ENCODE results near the gene PDE10A.

The PDE10A gene

DNA sequence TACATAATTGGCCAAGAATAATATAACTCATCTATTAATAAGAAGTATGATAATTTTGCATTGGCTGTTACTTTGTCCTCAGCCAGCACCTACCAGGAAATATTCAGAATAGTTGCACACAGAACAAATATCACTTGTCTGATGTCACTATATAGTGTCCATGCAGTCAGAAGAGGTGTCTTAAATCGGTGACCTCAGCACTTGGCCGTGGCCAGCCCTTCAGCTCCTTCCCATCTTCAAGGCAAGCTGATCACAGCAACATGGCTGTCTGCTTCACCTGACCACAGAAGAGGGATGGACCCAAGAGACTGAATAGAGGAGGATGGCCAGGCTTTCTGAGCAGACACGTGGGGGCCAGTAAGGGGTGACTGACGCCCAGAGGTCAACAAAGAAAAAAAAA lies 22.2 kb downstream of the PDE10A start:
- H3K27ac ChIP-seq (replicated peaks) = no peak overlapping the region
- H3K4me3 ChIP-seq (replicated peaks; ENCODE audit: insufficient read depth, low read length) = no peak overlapping the region
- TF ChIP-seq POLR2AphosphoS5 (IDR thresholded peaks at IDR 0.05; ENCODE audit: low read depth) (no peak), SPI1 (IDR thresholded peaks at IDR 0.05; ENCODE audit: borderline replicate concordance, low read depth) (no peak), GABPA (IDR thresholded peaks at IDR 0.05; ENCODE audit: low read depth) (no peak)
- TF ChIP-seq, protein P1, sequence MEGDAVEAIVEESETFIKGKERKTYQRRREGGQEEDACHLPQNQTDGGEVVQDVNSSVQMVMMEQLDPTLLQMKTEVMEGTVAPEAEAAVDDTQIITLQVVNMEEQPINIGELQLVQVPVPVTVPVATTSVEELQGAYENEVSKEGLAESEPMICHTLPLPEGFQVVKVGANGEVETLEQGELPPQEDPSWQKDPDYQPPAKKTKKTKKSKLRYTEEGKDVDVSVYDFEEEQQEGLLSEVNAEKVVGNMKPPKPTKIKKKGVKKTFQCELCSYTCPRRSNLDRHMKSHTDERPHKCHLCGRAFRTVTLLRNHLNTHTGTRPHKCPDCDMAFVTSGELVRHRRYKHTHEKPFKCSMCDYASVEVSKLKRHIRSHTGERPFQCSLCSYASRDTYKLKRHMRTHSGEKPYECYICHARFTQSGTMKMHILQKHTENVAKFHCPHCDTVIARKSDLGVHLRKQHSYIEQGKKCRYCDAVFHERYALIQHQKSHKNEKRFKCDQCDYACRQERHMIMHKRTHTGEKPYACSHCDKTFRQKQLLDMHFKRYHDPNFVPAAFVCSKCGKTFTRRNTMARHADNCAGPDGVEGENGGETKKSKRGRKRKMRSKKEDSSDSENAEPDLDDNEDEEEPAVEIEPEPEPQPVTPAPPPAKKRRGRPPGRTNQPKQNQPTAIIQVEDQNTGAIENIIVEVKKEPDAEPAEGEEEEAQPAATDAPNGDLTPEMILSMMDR (IDR thresholded peaks at IDR 0.05; ENCODE audit: insufficient read depth, low read length) = no peak
- TF ChIP-seq, protein P2, sequence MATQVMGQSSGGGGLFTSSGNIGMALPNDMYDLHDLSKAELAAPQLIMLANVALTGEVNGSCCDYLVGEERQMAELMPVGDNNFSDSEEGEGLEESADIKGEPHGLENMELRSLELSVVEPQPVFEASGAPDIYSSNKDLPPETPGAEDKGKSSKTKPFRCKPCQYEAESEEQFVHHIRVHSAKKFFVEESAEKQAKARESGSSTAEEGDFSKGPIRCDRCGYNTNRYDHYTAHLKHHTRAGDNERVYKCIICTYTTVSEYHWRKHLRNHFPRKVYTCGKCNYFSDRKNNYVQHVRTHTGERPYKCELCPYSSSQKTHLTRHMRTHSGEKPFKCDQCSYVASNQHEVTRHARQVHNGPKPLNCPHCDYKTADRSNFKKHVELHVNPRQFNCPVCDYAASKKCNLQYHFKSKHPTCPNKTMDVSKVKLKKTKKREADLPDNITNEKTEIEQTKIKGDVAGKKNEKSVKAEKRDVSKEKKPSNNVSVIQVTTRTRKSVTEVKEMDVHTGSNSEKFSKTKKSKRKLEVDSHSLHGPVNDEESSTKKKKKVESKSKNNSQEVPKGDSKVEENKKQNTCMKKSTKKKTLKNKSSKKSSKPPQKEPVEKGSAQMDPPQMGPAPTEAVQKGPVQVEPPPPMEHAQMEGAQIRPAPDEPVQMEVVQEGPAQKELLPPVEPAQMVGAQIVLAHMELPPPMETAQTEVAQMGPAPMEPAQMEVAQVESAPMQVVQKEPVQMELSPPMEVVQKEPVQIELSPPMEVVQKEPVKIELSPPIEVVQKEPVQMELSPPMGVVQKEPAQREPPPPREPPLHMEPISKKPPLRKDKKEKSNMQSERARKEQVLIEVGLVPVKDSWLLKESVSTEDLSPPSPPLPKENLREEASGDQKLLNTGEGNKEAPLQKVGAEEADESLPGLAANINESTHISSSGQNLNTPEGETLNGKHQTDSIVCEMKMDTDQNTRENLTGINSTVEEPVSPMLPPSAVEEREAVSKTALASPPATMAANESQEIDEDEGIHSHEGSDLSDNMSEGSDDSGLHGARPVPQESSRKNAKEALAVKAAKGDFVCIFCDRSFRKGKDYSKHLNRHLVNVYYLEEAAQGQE (IDR thresholded peaks at IDR 0.05; ENCODE audit: insufficient replicate concordance, low read depth) = no peak
- DNase-seq (ENCODE audit: low read depth in 1 of 2, low spot score in 1 of 2) = no peak
- H3K27me3 ChIP-seq (ENCODE audit: insufficient read depth, poor library complexity, severe bottlenecking) = no peaks in the 10 kb centered on the region

DNA sequence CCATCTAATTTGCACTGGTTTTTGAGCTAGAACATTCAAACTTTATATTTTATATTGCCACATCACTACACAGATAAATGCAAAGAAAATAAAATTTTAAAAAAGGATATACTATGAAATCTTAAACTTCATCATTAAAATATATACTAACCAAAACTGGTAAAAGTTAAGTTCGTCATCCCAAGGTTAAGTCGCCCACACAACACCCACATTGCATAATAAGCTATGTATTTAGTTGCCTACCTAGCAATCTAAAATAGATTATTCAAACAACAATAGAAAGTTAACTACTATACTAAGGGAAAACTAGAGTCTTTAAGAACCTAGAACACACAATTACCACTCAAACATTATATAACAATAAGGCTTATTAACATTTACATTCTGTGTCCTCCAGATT lies 24.5 kb downstream of the PDE10A start:
- H3K4me3 ChIP-seq (replicated peaks; ENCODE audit: insufficient read depth, low read length) = no peak overlapping the region
- peaks cover 2% of the 10 kb centered on the region for H3K27me3 ChIP-seq (ENCODE audit: insufficient read depth, poor library complexity, severe bottlenecking)
- no peak overlapping the region for H3K27ac ChIP-seq (replicated peaks)
- DNase-seq (ENCODE audit: low read depth in 1 of 2, low spot score in 1 of 2) = no peak
- no peak for TF ChIP-seq POLR2AphosphoS5 (IDR thresholded peaks at IDR 0.05; ENCODE audit: low read depth)
- no peak for TF ChIP-seq SPI1 (IDR thresholded peaks at IDR 0.05; ENCODE audit: borderline replicate concordance, low read depth)
- TF ChIP-seq, protein P1 (IDR thresholded peaks at IDR 0.05; ENCODE audit: insufficient read depth, low read length) = no peak
- TF ChIP-seq, protein P2 (IDR thresholded peaks at IDR 0.05; ENCODE audit: insufficient replicate concordance, low read depth) = no peak
- TF ChIP-seq GABPA (IDR thresholded peaks at IDR 0.05; ENCODE audit: low read depth) = no peak

DNA sequence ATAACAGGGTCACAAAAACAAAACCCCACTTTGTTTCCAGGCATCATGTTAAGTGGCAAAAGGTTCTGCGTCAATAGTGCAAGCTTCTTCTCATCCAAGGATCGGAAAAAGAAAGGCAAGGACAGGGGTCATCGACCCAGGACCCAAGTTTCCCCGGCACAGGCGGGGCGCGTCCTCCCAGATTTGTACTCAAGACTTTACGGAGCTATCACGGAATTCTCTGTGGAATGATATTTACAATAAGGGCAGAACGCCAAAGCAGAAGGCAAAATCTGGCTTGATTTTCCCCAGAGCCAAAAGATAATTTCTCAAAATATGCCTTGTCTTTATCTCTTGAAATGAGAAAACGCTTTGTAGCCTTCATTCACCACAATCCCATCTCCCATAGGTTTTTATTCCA lies 25.5 kb downstream of the PDE10A start:
- no peak overlapping the region for H3K27ac ChIP-seq (replicated peaks)
- no peak overlapping the region for H3K4me3 ChIP-seq (replicated peaks; ENCODE audit: insufficient read depth, low read length)
- H3K27me3 ChIP-seq (ENCODE audit: insufficient read depth, poor library complexity, severe bottlenecking) = peaks cover 2% of the 10 kb centered on the region
- DNase-seq (ENCODE audit: low read depth in 1 of 2, low spot score in 1 of 2) = no peak
- no peak for TF ChIP-seq SPI1 (IDR thresholded peaks at IDR 0.05; ENCODE audit: borderline replicate concordance, low read depth)
- TF ChIP-seq, protein P1 (IDR thresholded peaks at IDR 0.05; ENCODE audit: insufficient read depth, low read length) = no peak
- TF ChIP-seq, protein P2 (IDR thresholded peaks at IDR 0.05; ENCODE audit: insufficient replicate concordance, low read depth) = no peak

Data from HL-60 (cell line).